ENCODE results near the gene ST3GAL4.

Gene ST3GAL4

GRCh38 chr11:126433989-126434949 is 78.8 kb downstream of the ST3GAL4 start:
- DNase-seq (ENCODE audit: low read depth): no peak
- no peak for TF ChIP-seq CTCF (IDR thresholded peaks at IDR 0.05; ENCODE audit: insufficient read depth, low read depth, low read length, missing control alignments)
- no peak overlapping the region for H3K4me3 ChIP-seq (ENCODE audit: low read length)

GRCh38 chr11:126434950-126435335 is 79.5 kb downstream of the ST3GAL4 start:
- no peak overlapping the region for H3K4me3 ChIP-seq (ENCODE audit: low read length)
- no peak for TF ChIP-seq CTCF (IDR thresholded peaks at IDR 0.05; ENCODE audit: insufficient read depth, low read depth, low read length, missing control alignments)
- no peak for DNase-seq (ENCODE audit: low read depth)

- no peak overlapping the region for H3K4me3 ChIP-seq (ENCODE audit: low read length)
- no peak for DNase-seq (ENCODE audit: low read depth)
- TF ChIP-seq CTCF (IDR thresholded peaks at IDR 0.05; ENCODE audit: insufficient read depth, low read depth, low read length, missing control alignments): no peak
Observed at GRCh38 chr11:126436209-126436755, 80.8 kb downstream of the ST3GAL4 start.

GRCh38 chr11:126437731-126438130 is 82.2 kb downstream of the ST3GAL4 start:
- no peak overlapping the region for H3K4me3 ChIP-seq (ENCODE audit: low read length)
- no peak for TF ChIP-seq CTCF (IDR thresholded peaks at IDR 0.05; ENCODE audit: insufficient read depth, low read depth, low read length, missing control alignments)
- no peak for DNase-seq (ENCODE audit: low read depth)

GRCh38 chr11:126438272-126438671 is 82.8 kb downstream of the ST3GAL4 start:
- no peak for TF ChIP-seq CTCF (IDR thresholded peaks at IDR 0.05; ENCODE audit: insufficient read depth, low read depth, low read length, missing control alignments)
- H3K4me3 ChIP-seq (ENCODE audit: low read length): no peak overlapping the region
- DNase-seq (ENCODE audit: low read depth): no peak

- no peak overlapping the region for H3K4me3 ChIP-seq (ENCODE audit: low read length)
- TF ChIP-seq CTCF (IDR thresholded peaks at IDR 0.05; ENCODE audit: insufficient read depth, low read depth, low read length, missing control alignments): no peak
- DNase-seq (ENCODE audit: low read depth): no peak
Observed at GRCh38 chr11:126438691-126439090, 83.2 kb downstream of the ST3GAL4 start.
